Stimulated activated naive CD4-positive, alpha-beta T cell (primary cell): ENCODE results near the gene FUZ.

Experiments
- DNase-seq, 6 experiments: peaks; one replicate each; lab custom pipeline; 2025; lab: John Stamatoyannopoulos, UW

Gene FUZ

DNA sequence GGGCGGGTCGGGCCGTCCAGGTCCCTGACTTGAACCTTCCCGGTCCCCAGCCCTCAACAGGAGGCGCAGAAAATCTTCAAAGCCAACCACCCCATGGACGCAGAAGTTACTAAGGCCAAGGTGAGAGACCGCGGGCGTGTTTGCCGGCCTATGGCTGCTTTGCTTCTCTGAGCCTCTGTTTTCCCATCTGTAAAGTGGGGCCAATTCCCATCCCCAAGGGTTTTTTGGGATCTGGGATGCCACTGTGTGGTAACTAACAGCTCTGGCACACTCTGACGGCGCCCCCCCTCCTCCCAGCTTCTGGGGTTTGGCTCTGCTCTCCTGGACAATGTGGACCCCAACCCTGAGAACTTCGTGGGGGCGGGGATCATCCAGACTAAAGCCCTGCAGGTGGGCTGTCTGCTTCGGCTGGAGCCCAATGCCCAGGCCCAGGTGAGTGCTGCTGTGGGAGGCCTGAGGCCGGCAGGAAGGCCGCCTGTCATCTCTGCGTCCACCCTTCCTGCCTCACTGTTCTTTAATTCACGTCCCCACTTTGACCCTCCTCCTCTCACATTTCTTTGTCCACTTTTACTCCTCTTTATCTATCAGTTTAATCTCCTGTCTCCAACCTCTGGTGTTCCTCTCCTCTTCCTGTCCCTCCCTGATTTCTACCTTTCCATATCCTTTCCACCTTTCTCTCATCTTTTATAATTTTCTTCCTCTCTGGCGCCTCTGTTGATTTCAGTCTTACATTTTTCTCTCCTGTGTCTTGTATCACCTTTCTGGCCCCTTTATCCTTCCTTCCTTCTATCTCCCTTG is 7.1 kb downstream of the FUZ start:
- DNase-seq, result no peak

DNA sequence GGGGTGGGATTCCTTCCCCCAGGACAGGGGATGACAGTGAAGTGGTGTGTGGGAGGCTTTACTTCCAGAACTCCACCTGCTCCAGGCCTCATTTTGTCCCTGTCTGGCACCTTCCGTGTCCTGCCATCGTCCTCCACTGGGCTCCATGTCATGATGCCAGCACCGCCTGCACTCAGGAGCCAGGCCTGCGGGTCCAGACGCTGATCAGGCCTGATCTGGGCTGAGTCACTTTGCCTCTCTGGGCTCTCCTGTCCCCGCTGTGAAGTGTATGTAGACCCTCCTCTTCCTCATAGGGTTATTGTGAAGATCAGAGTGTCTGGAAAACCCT is 9.6 kb downstream of the FUZ start:
- no peak for DNase-seq

DNA sequence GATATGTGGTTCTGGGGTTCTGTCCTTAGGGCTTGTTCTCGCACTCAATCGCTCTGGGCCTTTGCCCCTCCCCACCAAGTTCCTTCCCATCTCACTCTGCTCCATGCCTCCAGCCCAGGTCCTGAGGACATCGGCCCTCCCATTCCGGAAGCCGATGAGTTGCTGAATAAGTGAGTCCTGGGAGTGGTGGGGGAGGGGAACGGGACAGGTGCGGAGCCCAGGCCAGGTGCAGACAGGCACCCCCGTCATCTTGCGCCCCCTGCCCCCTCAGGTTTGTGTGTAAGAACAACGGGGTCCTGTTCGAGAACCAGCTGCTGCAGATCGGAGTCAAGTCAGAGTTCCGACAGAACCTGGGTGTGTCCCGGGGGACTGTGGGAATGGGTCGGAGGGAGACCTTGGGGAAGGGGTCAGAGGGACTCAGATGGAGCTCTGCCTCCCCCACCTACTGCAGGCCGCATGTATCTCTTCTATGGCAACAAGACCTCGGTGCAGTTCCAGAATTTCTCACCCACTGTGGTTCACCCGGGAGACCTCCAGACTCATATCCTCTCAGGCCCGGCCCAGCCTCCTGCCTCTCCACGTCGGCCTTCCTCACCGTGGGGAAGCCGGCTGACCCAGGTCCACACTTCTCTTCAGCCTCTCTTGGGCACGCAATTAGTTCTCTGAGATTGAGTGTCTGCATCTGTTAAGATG is 10.1 kb downstream of the FUZ start:
- no peak for DNase-seq

DNA sequence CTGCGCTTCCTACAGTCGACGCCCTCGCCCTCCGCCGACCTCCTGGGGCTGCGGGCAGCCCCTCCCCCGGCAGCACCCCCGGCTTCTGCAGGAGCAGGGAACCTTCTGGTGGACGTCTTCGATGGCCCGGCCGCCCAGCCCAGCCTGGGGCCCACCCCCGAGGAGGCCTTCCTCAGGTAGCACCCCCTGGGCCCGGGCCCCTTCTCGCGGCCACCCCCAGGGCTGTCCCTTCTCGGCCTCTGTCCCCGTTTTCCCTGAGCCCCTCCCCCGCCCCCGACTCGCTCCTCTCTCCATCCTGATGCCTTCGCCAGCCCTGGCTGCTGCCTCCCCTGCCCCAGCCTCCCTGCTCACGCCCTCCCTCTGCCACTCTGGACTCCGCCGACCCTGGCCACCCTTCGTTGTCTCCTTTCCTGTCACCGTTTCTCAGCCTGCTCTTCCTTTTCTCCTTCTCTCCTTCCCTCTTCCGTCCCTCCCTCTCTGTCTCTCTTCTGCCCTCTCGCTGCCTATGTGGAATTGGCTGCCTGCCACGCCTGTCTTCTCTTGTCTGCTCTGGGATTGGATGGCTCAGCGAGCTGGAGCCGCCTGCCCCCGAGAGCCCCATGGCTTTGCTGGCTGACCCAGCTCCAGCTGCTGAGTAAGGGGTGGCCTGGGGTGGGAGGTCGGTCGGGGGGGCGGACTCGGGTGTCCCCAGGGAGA is 11.0 kb downstream of the FUZ start:
- no peak for DNase-seq

DNA sequence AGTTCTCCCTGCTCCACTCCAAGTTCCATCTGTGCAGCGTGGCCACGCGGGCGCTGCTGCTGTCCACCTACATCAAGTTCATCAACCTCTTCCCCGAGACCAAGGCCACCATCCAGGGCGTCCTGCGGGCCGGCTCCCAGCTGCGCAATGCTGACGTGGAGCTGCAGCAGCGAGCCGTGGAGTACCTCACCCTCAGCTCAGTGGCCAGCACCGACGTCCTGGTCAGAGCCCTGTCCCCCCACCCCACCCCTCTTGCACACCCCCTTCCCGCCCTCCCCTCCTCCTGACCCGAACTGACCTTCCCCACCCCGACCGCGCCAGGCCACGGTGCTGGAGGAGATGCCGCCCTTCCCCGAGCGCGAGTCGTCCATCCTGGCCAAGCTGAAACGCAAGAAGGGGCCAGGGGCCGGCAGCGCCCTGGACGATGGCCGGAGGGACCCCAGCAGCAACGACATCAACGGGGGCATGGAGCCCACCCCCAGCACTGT is 11.6 kb downstream of the FUZ start:
- no peak for DNase-seq

DNA sequence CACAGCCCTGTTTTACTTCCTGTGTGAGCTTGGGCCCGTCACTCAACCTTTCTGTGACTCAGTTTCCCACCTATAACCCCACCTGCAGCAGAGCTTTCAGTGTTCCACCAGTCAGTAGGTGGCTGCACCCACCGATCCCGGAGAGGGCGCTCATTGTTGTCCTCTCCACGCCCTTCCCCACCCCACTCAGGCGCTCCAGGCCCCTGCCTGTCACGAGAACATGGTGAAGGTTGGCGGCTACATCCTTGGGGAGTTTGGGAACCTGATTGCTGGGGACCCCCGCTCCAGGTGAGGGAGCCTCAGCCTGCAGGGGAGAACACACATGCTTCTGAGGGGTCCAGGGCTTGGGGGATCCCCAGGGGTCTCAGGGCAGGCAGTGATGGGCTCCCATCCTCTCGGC is 12.3 kb downstream of the FUZ start:
- no peak for DNase-seq

DNA sequence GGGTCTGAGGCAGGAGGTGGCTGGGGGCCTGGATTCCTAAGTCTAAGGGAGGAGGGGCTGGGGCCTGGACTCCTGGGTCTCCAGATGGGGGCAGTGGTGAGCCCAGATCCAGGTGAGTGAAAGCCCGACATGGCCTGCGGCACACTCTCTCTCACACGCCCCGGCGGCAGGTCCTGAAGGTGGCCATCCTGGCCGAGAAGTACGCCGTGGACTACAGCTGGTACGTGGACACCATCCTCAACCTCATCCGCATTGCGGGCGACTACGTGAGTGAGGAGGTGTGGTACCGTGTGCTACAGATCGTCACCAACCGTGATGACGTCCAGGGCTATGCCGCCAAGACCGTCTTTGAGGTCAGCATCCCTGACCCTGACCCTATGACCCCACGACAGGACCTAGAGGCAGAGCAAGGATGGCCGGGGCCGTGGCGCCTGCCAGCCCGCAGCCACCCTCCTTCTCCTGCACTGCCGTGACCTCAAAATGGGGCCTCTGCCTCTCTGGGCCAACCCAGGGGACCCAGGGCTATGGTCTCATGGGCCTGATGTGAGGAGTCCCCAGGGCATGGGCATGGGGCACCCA is 13.2 kb downstream of the FUZ start:
- peak in 1 of 6 experiments; percentile 11 for DNase-seq

DNA sequence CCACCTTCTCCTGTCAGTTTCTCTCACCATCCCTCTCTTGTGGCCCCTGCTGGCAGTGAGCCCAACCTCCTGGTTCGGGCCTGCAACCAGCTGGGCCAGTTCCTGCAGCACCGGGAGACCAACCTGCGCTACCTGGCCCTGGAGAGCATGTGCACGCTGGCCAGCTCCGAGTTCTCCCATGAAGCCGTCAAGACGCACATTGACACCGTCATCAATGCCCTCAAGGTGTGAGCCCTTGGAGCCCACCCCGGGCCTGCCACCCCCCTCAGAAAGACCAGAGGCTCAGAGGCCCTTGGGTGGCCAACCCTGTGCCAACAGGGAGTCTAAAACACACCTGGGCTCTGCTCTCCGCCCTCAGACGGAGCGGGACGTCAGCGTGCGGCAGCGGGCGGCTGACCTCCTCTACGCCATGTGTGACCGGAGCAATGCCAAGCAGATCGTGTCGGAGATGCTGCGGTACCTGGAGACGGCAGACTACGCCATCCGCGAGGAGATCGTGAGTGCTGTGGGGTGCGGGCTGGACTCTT is 13.8 kb downstream of the FUZ start:
- DNase-seq, result no peak

DNA sequence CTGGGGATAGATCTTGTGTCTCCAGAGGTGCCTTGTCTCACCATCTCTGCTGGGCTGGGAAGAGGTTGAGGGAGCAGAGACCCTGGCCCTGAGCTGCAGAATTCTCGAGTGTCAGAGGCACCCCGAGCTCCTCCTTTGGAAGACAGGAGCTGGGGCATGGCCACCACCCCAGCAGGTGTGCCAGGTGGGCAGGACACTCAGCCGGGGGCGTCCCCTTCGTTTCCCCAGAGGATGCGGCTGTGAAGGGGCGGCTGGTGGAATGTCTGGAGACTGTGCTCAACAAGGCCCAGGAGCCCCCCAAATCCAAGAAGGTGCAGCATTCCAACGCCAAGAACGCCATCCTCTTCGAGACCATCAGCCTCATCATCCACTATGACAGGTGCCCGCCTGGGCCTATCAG is 14.5 kb downstream of the FUZ start:
- no peak for DNase-seq

DNA sequence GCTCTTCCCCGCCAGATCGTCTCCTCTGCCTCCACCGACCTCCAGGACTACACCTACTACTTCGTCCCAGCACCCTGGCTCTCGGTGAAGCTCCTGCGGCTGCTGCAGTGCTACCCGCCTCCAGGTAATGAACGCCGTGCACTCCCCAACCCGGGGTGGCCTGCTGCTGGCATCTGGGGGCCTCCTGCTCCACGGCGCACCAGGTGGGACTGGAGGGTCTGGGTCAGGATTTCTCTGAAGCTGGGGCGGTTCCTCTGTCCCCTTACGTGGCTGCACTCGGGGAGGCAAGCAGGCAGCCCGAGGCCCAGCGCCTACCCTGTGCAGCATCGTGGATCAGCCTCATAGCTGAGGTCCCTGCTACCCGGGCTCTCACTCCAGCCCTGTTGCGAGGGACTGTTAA is 17.5 kb downstream of the FUZ start:
- DNase-seq, result no peak

DNA sequence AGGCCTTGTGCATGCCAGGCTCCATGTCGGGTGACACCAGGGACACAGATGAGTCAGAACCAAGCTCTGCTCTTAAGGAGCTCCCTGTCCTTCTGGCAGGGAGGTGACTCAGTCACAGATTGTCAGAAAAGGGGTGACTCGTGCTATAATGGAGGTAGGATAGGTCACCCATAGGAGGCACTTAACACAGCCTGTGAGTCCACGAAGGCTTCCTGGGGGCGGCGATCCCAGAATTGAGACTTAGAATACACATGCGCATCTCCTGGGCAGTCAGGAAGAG is 19.6 kb downstream of the FUZ start:
- DNase-seq, result no peak

DNA sequence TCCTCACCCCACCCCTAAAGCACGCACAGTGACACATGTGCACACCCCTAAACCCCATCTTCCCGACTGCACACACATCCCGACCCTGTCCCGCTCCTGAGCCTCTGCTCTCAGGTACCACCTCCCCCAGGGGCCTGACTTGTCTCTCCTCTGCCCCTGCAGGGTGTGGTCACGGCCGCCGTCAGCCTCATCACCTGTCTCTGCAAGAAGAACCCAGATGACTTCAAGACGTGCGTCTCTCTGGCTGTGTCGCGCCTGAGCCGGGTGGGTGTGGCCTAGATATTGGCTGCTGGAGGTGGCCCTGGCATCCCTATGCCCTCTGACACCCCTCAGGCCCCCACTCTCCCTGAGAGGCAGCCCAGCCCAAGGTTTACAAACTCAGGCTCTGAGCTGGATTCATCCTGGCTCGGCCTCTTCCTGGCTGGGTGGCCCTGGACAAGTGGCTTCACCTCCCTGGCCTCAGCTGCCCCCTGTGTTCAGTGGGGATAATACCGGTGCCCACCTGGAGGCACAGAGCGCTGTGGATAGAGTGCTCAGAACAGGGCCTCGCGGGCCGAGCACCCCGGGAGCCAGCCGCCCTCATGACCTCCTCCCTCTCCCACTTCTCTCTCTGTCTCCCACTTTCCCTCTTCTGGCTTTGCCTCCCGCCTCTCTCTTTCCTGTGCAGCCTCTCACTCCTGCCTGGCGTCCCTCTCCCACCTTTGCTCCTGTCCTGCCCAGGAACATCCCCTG is 20.1 kb downstream of the FUZ start:
- DNase-seq, result no peak

DNA sequence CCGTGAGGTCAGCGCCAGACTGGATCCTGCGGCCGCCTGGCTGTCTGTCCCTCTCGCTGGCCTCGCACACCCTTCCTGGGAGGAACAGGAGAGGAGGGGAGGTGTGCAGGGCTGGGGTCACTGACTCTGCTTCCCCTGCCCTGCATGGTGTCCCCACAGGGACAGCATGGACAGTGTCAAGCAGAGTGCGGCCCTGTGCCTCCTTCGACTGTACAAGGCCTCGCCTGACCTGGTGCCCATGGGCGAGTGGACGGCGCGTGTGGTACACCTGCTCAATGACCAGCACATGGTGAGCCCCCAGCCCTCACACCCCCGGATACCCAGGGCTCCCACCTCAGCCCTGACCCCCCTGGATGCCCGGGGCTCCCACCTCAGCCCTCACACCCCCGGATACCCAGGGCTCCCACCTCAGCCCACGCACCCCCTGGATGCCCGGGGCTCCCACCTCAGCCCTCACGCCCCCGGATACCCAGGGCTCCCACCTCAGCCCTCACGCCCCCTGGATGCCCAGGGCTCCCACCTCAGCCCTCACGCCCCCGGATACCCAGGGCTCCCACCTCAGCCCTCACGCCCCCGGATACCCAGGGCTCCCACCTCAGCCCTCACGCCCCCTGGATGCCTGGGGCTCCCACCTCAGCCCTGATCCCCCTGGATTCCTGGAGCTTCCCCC is 21.2 kb downstream of the FUZ start:
- DNase-seq, result no peak

DNA sequence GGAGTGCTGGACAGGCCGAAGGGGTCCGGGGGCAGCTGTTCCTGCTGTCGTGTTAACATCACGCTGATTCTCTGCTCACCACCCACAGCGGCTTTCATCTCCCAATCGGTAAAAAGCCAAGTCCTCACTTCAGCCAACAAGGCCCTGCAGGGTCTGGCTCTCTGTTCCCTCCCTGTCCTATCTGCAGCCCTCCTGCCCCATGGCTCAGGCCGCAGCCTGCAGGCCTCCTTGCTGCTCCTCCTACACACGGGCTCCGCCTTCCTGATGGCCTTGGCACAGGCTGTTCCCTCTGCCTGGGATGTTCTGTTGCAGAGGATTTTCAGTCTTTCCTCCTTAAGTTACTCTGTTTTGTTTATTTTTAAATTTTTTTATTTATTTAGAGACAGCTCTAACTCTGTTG is 22.2 kb downstream of the FUZ start:
- no peak for DNase-seq

DNA sequence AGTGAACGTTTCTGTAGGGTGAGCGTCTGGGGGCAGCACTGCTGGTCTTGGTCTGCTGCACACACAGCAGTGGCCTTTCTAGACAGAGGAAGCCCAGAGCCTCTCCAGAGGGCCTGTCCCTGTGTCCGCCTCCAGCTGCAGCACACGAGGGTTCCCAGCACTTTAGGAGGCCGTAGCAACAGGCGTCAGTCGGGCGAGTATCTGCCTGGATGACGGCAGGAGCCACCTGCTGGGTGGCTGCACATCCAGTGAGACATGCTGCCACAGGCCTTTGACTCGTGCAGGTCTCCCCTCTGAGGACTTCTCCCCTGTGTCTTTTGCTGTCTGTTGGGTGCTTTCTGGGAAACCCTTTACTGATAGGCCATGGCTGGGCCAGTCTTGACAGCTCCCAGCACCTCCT is 24.2 kb downstream of the FUZ start:
- DNase-seq, result no peak

DNA sequence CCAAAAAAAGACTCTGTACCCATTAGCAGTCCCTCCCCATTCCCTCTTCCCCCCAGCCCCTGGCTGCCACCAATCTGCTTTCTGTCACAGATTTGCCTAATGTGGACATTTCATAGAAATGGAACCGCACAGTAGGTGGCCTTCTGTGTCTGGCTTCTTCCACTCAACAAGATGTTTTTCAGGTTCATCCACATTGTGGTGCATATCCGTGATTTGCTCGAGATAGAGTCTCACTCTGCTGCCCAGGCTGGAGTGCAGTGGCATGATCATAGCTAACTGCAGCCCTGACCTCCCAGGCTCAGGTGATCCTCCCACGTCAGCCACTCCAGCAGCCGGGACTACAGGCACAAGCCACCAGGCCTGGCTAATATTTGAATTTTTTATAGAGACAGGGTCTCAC is 25.3 kb downstream of the FUZ start:
- DNase-seq, result no peak

DNA sequence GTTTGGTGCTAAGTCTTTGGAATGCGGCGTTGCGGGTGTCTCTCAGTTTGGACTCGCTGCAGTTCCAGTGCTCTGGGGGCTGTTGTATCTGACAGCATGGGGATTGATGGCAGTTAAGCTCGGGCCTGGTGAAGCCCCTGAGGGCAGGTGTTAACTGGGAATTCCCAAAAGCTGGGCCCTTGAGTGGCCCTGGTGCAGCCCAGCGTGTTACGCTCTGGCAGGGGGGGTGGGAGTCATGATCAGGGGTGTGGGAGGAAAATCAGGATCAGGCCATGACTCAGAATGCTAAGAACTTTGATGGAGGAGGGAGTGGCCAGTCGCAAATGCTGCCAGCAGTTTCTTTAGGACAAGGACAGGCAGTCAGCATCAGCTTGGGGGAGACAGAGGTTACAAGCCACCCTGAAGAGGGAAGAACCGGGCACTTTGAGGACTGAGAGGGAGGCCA is 26.7 kb downstream of the FUZ start:
- DNase-seq, result no peak

DNA sequence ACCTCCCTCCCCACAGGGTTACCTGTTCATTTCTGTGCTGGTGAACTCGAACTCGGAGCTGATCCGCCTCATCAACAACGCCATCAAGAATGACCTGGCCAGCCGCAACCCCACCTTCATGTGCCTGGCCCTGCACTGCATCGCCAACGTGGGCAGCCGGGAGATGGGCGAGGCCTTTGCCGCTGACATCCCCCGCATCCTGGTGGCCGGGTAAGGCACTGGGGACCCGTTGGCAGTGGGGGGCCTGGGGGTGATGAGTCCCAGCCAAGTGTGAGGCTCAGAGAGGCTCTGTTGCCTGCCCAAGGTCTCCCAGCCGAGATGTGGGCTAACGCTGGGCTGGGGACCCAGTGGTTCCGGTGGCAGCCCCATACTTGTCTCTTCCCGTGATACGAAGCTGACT is 30.6 kb downstream of the FUZ start:
- DNase-seq, result no peak

DNA sequence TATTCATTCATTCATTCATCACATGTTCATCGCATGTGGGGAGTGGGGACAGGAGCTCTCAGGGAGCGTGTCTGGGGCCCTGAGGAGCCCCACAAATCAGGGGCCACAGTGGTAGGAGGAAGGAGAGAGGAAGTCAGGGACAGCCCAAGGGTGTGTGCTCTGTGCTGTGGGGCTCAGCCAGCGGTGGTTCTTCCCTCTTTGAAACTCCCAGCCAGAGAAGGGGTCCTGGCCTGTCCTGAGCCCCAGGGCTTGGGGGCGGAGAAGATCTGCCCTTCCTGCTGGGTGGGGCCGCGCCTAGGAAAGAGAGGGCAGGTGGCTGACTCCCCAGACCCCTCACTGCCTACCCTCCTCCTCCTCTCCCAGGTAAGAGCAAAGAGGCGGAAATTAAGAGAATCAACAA is 31.7 kb downstream of the FUZ start:
- DNase-seq, result no peak

DNA sequence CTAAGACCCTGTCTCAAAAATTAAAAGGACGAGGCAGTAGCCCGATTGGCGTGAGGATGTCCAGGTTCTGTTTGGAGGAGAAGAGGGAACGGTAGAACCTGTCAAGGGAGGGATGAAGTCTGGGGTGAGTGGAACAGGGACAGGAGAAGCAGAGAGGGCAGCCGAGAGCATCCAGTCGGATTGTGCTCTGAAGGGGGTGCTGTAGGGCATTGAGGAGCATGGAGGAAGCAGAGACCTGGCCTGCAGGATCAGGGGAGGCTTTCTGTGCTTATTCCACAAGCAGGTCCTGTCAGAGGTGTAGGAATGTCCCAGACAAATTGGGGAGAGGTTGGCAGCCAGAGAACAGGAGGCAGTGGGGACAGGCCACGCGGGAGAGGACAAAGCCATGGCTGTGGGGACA is 32.2 kb downstream of the FUZ start:
- no peak for DNase-seq

DNA sequence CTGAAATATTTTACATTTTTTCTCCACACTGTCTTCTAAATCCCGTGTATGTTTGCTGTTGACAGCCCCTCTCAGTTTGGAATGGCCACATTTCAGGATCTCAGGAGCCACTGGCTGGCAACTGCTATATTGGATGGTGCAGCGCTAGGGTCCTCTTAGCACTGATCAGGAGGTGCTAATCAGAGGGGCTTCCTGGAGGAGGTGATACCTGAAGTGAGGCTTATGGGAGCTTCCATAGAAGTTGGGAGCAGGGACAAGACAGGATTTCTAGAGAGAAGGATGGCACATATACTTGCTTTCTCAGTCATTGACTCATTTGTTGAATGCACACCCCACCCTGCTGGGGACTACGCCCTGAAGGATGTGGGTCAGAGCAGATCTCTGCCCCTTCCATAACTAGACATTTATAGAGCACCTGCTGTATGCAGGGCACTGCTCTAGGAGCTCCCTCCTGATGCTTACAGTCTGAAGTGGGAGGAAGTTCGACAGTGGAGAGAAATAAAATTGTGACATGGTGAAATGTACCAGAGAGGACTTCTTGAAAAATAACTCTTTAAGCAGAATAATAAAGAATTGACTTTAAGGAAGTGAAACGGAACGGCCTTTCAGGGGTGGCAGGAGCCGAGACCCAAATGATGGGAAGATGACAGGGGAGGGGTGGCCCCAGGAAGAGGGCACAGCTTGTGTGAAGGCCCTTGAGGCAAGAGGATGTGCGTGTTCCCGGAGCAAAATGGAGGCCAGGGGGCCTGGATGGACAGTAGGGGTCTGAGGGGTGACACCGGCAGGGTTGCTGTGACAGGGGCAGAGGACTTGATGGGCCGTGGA is 33.1 kb downstream of the FUZ start:
- no peak for DNase-seq
